H1 (cell line): ENCODE measurements around the gene SERPINE3.

Experiments used
- CTCF ChIP-seq, 3 experiments: IDR thresholded peaks; 1 replicate in 2 of 3; 2 replicates in 1 of 3; pipeline versions ENCODE4 v1.5.1 to v1.6.1; 2011; ENCODE audit warnings: low read length in 3 of 3, mild to moderate bottlenecking in 3 of 3, inconsistent platforms in 2 of 3, low read depth in 1 of 3, moderate library complexity in 1 of 3; ENCODE audit not compliant: insufficient read depth in 1 of 3; ENCODE audit errors: control extremely low read depth in 1 of 3
- PHF8 ChIP-seq: fragments of 200-600 bp; sonication (generic); conservative IDR thresholded peaks from 2 replicates; pipeline ENCODE4 v1.7.1; 2012; ENCODE audit warnings: low read depth, mild to moderate bottlenecking, inconsistent platforms, low read length, moderate library complexity
- POLR2A ChIP-seq, 2 experiments: IDR thresholded peaks; 1 replicate in 1 of 2; 2 replicates in 1 of 2; pipeline ENCODE4 v1.6.1; 2011; ENCODE audit warnings: low read depth in 2 of 2, low read length in 2 of 2, mild to moderate bottlenecking in 2 of 2; ENCODE audit errors: control extremely low read depth in 1 of 2
- RXRA ChIP-seq: IDR thresholded peaks from 2 replicates; pipeline ENCODE4 v1.6.1; 2011; ENCODE audit warnings: low read depth, mild to moderate bottlenecking, low read length, moderate library complexity; ENCODE audit not compliant: insufficient read depth
- SP2 ChIP-seq: IDR thresholded peaks from 2 replicates; pipeline ENCODE4 v1.6.1; 2012; ENCODE audit warnings: mild to moderate bottlenecking, low read length, inconsistent platforms
- TCF12 ChIP-seq: IDR thresholded peaks from 2 replicates; pipeline ENCODE4 v1.6.1; 2011; ENCODE audit warnings: low read depth, mild to moderate bottlenecking, low read length
- ZNF274 ChIP-seq: IDR thresholded peaks from 2 replicates; pipeline ENCODE4 v1.7.0; 2012; ENCODE audit warnings: low read length, borderline replicate concordance; ENCODE audit errors: extremely low read depth

- TF ChIP-seq SP2 (no peak), POLR2A (IDR thresholded peaks at IDR 0.05; ENCODE audit: control extremely low read depth in 1 of 2, low read depth in 2 of 2, low read length in 2 of 2) (no peak), TCF12 (no peak), CTCF (IDR thresholded peaks at IDR 0.05; ENCODE audit: control extremely low read depth in 1 of 3, insufficient read depth in 1 of 3, low read depth in 1 of 3, low read length in 3 of 3) (peak in 1 of 3 experiments; percentile 16; a peak in 1 of 4 replicates), ZNF274 (no peak), RXRA (no peak), PHF8 (no peak)
These were observed 16.7 kb upstream of the SERPINE3 start for GRCh38 chr13:51322826-51323225.
